ENCODE measurements around the gene TGIF2. TPM values are rescaled to one million over a fixed set of nuclear protein-coding genes. Genes with fewer than 3 reads are reported as not detected.

TGIF2 gene
- total and polyA plus RNA-seq, 2 of the 13 experiments (the other 11 are each of a cell fraction or from before 2014, with no cell fraction given) = 41.3 to 53.9 TPM

GRCh38 chr20:36573103-36573797 is at the start of gene TGIF2 (continued):
- TF ChIP-seq, protein P1, sequence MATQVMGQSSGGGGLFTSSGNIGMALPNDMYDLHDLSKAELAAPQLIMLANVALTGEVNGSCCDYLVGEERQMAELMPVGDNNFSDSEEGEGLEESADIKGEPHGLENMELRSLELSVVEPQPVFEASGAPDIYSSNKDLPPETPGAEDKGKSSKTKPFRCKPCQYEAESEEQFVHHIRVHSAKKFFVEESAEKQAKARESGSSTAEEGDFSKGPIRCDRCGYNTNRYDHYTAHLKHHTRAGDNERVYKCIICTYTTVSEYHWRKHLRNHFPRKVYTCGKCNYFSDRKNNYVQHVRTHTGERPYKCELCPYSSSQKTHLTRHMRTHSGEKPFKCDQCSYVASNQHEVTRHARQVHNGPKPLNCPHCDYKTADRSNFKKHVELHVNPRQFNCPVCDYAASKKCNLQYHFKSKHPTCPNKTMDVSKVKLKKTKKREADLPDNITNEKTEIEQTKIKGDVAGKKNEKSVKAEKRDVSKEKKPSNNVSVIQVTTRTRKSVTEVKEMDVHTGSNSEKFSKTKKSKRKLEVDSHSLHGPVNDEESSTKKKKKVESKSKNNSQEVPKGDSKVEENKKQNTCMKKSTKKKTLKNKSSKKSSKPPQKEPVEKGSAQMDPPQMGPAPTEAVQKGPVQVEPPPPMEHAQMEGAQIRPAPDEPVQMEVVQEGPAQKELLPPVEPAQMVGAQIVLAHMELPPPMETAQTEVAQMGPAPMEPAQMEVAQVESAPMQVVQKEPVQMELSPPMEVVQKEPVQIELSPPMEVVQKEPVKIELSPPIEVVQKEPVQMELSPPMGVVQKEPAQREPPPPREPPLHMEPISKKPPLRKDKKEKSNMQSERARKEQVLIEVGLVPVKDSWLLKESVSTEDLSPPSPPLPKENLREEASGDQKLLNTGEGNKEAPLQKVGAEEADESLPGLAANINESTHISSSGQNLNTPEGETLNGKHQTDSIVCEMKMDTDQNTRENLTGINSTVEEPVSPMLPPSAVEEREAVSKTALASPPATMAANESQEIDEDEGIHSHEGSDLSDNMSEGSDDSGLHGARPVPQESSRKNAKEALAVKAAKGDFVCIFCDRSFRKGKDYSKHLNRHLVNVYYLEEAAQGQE (IDR thresholded peaks at IDR 0.05; ENCODE audit: borderline replicate concordance in 1 of 2, low read depth in 1 of 2, low read length in 2 of 2) = peak in 1 of 2 experiments; percentile 58; a peak in 3 of 4 replicates
- TF ChIP-seq SIN3B (IDR thresholded peaks at IDR 0.05; ENCODE audit: low read length) = no peak
- peak; percentile 97 for TF ChIP-seq ZNF430 (CRISPR knock-in tag; IDR thresholded peaks at IDR 0.05)
- TF ChIP-seq ZNF431 (CRISPR knock-in tag; IDR thresholded peaks at IDR 0.05; ENCODE audit: borderline replicate concordance, low read depth) = peak; percentile 85
- TF ChIP-seq TCF12 (IDR thresholded peaks at IDR 0.05) = no peak
- 0 out of 2 replicates have a peak, but pooled peaks have one; percentile 10 for TF ChIP-seq TCF12 (CRISPR knock-in tag; IDR thresholded peaks at IDR 0.05)
- TF ChIP-seq IRX3 (CRISPR knock-in tag; IDR thresholded peaks at IDR 0.05; ENCODE audit: borderline replicate concordance, low read depth) = no peak
- no peak for TF ChIP-seq E2F1 (CRISPR knock-in tag; IDR thresholded peaks at IDR 0.05)
- TF ChIP-seq ZNF772 (CRISPR knock-in tag; IDR thresholded peaks at IDR 0.05) = peak; percentile 54; the same call in 1 of the 2 replicates
- peak; percentile 90 for TF ChIP-seq ZNF350 (CRISPR knock-in tag; IDR thresholded peaks at IDR 0.05; ENCODE audit: borderline replicate concordance, low read depth)
- no peak for TF ChIP-seq ZNF513 (CRISPR knock-in tag; conservative IDR thresholded peaks at IDR 0.05)
- TF ChIP-seq ZC3H4 (CRISPR knock-in tag; IDR thresholded peaks at IDR 0.05; ENCODE audit: borderline replicate concordance) = no peak
- peak; percentile 95 for TF ChIP-seq KDM5B (CRISPR knock-in tag; IDR thresholded peaks at IDR 0.05; ENCODE audit: borderline replicate concordance)
- TF ChIP-seq EZH2 (conservative IDR thresholded peaks at IDR 0.05; ENCODE audit: low read depth, low read length) = no peak
- TF ChIP-seq, protein P2, sequence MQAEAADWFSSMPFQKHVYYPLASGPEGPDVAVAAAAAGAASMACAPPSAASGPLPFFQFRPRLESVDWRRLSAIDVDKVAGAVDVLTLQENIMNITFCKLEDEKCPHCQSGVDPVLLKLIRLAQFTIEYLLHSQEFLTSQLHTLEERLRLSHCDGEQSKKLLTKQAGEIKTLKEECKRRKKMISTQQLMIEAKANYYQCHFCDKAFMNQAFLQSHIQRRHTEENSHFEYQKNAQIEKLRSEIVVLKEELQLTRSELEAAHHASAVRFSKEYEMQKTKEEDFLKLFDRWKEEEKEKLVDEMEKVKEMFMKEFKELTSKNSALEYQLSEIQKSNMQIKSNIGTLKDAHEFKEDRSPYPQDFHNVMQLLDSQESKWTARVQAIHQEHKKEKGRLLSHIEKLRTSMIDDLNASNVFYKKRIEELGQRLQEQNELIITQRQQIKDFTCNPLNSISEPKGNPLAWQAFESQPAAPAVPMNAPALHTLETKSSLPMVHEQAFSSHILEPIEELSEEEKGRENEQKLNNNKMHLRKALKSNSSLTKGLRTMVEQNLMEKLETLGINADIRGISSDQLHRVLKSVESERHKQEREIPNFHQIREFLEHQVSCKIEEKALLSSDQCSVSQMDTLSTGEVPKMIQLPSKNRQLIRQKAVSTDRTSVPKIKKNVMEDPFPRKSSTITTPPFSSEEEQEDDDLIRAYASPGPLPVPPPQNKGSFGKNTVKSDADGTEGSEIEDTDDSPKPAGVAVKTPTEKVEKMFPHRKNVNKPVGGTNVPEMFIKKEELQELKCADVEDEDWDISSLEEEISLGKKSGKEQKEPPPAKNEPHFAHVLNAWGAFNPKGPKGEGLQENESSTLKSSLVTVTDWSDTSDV (CRISPR knock-in tag; IDR thresholded peaks at IDR 0.05) = no peak
- TF ChIP-seq HNRNPLL (IDR thresholded peaks at IDR 0.05; ENCODE audit: low read depth, low read length, poor library complexity, severe bottlenecking) = peak; percentile 68
- no peak for TF ChIP-seq FIP1L1 (IDR thresholded peaks at IDR 0.05; ENCODE audit: borderline replicate concordance, insufficient read depth, low read depth, low read length)
- TF ChIP-seq KLF11 (CRISPR knock-in tag; IDR thresholded peaks at IDR 0.05) = no peak
- TF ChIP-seq SAFB2 (CRISPR knock-in tag; IDR thresholded peaks at IDR 0.05; ENCODE audit: borderline replicate concordance, low read depth) = peak; percentile 91
- peak; percentile 86; the same call in 1 of the 2 replicates for TF ChIP-seq HES4 (CRISPR knock-in tag; IDR thresholded peaks at IDR 0.05; ENCODE audit: borderline replicate concordance)
